Astrocyte of the hippocampus (primary cell): ENCODE measurements around the gene TCHHL1.

Source experiments
- DNase-seq: peaks from one replicate; pipeline ENCODE4 v3.0.0; 2011; ENCODE audit warnings: low read depth, low spot score

The TCHHL1 gene

DNA sequence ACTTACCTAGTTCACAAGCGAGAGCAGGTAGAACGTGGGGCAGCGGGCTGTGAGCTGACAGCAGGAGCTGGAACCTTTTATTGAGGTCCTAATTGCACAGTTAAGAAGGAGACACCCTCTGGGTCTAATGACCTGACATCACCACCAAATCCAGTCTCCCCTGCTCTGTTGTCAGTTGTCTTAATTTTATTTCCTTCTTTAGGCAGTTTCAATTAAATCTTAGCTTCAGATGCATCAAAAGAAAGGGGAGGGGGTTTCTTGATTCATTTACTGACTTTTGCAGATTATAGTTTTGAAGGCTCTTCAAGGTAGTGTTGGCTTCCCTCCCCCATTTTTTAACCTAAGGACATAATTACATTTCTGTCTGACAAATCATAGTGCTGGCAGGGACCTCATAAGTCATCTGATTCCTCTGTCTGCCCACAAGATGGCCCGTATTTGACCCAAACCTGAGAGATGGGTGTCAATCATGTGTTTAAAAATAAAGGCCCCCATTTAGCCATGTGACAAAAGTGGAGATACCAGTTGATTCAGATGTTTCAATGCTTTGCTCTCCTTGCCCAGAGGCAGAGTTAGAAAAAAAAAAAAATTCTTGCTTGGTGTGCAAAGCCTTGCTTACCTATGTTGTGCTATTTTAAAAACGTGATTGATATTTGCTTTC lies at the start of gene TCHHL1:
TSS of gene TCHHL1 (minus strand) at position 51 of the 661 bp plus-strand sequence. CDS start 921 bp downstream, outside the sequence.
- no peak for DNase-seq

DNA sequence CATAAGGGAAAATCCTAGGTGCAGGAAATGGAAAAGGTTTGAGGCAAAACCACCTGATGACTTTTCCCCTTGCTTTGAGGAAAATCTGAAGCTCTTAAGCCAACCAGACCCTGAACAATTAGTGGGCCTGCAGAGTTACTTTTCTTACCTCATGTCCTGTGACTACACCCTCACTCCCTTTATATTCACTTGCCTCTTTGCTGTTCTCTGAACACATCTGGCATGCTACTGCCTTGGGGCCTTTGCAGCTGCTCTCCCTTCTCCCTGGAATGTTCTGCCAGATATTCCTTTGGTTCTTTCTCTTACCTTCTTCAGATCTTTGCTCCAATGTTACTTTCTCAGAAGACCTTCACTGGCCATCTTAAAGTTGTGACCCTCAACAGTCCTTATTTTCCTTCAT lies 48.4 kb upstream of the TCHHL1 start:
- DNase-seq = no peak

DNA sequence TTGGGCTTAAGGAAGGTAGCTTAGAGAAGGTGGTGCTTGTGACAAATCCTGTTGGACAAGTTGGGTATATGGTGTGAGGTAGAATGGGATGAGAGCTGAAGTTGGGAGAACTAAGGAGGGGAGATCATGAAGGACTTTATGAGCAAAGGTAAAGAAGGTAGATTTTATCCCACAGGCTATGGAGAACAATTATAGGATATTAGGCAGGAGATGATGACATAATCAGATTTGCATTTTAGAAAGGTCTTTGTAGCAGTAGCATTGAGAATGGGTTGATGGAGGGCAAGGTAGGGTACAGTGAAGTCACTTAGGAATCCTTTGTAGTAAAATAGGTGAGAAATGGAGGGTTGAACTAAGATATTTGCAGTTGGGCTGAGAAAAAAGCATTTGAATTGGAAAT lies 41.3 kb upstream of the TCHHL1 start:
- no peak for DNase-seq

DNA sequence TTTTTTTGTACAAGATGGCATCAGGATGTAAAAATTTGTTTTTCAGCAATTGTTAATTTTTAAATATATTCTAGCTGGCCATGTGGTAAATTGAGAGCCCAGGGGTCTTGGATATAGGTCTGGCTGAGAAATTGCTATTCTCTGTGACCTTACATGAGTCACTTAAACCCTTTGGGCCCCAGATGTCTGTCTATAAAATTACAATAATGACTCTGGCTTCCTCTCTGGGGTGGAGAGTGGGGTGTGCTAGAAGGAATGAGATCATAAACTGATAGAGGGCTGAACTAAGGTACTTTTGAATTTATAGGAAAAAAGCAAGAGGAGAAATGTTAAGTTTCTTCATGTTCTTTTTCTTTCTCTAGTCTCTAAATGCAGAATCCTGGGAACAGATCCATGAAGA lies 38.8 kb upstream of the TCHHL1 start:
- DNase-seq = no peak

DNA sequence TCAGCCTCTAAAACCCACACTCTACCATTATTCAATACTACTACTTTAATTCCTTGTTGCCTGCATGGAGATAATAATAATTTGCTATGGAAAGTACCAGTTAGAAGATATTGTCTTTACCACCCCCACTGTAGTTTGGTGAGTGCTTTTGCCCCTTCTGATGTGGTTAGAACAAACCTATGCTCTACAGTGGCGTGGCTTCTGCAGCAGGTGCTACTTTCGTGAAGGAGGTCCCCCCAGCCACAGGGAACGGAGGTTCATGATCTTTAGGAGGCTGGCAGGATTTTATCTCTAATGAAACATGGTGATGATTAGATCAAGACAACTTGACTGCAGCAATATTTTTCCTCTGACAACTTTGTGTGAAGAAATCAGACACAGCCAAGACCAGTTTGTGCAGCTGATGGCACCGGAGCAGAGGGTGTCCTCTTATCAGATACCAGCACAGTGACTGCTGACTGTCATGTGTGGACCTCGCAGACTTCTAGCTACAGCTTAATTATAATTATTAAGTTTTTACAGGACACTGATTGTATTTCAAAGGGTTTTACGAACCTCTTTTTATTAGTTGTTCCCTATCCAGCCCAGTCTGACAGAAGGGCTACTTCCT lies 37.1 kb upstream of the TCHHL1 start:
- DNase-seq = no peak

DNA sequence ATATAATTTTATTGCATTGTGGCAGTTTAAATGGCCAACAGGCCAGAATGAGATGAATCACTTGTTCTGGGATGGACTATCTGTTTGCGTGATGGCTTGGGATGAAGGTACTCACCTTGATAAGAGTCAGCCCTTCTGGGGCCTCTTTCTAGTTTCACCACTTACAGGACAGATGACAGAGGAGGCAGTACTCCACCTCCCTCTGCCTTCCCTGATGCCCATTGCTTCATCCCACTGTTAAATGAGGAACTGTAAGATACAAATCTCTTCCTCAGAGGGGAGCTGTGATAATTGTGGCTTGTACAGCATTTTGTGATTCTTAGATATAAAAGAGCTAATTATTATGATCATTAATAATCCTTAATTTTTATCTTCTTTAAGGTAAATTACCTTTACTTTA lies 30.1 kb upstream of the TCHHL1 start:
- DNase-seq = no peak

DNA sequence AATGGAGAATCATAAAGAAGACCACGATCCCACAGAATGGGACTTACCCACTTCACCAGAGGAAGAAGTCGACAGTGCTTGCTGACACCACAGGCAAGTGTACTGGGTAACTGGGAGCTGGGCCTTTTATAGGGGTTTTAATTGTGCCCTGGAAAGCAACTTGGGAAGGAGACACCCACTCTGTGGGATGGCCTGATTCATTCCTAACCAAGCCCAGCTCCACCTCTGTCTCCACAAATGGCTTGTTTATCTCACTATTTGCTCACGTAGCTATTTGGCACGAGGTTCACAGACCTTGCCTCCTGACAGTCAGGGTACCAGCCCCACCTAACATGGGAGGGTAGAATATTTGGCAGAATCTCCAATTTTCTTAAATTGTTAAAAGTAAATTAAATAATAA lies 26.5 kb upstream of the TCHHL1 start, which contains the start of gene TCHH:
TSS of gene TCHH (minus strand) at position 101 of the 400 bp plus-strand sequence. CDS start 1,364 bp downstream, outside the sequence.
- DNase-seq = no peak

DNA sequence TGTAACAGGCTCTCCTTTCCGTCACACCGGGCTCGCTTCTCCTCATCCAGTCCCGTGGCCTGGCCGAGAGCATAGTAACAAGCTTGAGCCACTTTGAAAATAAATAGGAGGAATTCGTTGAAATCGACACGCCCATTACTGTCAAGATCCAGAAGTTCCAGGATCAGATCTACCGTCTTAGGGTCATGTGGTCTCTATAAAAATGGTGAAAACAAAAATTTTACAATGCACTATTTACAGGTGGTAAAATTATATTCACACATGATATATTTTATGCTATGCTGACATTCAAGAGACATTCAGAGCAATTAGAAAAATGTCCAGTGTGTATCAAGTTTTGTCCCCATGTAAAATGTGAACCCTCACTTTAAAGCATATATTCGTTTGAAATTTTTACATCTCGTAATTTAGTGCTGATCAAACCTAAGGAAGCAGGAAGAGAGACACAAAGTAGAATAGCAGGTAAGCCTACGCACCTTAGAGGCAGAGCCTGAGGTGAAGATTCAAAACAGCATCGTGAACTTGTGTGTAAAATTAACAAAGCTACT lies 24.1 kb upstream of the TCHHL1 start:
- DNase-seq = no peak

DNA sequence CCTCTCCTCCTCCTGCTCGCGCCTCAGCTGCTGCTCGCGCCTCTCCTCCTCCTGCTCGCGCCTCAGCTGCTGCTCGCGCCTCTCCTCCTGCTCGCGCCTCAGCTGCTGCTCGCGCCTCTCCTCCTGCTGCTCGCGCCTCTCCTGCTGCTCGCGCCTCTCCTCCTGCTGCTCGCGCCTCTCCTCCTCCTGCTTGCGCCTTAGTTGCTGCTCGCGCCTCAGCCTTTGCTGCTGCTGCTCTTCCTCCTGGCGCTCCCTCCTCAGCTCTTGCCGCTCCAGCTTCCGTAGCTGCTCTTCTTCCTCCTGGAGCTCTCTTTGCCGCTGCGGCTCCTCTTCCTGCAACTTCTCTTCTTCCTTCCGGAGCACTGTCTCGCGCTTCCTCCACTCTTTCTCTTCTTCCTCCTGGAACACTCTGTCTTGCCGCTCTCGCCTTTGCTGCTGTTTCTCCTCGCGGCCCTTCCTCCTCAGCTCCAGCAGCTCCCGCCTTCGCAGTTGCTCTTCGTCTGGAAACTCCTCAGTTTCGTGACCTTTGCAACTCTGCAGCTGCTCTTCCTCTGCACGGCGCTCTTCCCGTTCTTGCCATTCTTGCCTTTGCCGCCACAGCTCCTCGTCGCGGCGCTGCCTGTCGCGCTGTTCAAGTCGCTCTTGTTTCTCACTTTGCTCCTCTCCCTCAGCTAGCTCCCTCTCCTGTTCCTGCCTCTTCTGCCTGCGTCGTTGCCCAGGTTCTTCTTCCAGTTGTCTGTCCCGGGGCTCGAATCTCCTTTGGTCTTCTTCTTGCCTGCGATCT lies 23.4 kb upstream of the TCHHL1 start:
- DNase-seq = peak; percentile 54

DNA sequence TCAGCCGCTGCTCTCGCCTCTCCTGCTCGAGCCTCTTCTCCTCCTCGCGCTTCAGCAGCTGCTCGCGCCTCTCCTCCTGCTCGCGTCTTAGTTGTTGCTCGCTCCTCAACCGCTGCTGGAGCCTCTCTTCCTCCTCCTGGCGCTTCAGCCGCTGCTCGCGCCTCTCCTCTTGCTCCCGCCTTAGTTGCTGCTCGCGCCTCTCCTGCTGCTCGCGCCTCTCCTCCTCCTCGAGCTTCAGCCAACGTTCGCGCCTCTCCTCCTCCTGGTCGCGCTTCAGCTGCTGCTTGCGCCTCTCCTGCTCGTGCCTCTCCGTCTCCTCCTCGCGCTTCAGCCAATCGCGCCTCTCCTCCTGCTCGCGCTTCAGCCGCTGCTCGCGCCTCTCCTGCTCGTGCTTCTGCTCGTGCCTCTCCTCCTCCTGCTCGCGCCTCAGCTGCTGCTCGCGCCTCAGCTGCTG lies 22.7 kb upstream of the TCHHL1 start:
- peak; percentile 70 for DNase-seq

DNA sequence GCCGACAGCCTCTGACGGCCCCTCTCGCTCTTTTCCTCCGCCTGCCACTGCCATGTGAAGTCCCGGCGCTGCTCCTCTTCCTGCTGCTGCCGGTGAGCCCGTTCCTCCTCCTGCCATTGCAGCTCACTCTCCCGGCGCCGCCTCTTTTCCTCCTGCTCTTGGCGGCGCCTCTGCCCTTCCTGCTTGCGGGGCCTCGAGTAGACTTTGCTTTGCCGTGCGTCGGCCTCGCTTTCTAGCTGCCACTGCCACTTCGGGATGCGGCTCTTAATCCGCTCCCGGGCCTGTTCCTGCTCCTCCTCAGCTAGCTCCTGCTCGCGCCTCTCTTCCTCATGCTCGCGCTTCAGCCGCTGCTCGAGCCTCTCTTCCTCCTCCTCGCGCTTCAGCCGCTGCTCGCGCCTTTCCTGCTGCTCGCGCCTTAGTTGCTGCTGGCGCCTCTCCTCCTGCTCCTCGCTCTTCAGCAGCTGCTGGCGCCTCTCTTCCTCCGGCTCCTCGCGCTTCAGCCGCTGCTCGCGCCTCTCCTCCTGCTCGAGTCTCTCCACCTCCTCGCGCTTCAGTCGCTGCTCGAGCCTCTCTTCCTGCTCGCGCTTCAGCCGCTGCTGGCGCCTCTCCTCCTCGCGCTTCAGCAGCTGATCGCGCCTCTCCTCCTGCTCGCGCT lies 22.1 kb upstream of the TCHHL1 start:
- DNase-seq = peak; percentile 70

DNA sequence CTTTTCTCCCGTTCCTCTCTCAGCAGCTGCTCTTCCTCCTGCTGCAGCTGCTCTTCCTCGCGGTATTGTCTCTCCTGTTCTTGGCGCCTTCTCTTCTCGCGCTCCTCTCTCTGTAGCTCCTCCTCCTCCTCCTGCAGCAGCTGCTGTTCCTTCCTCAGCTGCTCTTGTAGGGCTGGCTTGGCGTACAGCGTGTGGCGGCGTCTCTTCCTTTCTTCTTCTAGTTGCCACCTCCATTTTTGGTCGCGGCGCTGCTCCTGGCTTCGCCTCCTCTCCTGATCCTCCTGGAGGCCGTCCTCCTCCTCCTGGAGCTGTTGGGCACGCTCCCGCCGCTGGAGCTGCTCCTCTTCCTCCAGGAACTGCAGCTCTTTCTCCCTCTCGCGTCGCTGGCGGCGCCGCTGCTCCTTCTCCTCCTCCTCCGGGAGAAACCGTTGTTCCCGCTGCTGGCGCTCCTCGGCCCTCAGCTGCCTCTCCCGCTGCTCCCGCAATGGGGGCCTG lies 21.5 kb upstream of the TCHHL1 start:
- DNase-seq = peak; percentile 57

DNA sequence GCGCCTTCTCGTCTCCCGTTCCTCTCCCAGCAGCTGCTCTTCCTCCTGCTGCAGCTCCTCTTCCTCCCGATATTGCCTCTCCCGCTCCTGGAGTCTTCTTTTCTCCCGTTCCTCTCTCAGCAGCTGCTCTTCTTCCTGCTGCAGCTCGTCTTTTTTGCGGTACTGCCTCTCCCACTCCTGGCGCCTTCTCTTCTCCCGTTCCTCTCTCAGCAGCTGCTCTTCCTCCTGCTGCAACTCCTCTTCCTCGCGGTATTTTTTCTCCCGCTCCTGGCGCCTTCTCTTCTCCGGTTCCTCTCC lies 21.1 kb upstream of the TCHHL1 start:
- no peak for DNase-seq

DNA sequence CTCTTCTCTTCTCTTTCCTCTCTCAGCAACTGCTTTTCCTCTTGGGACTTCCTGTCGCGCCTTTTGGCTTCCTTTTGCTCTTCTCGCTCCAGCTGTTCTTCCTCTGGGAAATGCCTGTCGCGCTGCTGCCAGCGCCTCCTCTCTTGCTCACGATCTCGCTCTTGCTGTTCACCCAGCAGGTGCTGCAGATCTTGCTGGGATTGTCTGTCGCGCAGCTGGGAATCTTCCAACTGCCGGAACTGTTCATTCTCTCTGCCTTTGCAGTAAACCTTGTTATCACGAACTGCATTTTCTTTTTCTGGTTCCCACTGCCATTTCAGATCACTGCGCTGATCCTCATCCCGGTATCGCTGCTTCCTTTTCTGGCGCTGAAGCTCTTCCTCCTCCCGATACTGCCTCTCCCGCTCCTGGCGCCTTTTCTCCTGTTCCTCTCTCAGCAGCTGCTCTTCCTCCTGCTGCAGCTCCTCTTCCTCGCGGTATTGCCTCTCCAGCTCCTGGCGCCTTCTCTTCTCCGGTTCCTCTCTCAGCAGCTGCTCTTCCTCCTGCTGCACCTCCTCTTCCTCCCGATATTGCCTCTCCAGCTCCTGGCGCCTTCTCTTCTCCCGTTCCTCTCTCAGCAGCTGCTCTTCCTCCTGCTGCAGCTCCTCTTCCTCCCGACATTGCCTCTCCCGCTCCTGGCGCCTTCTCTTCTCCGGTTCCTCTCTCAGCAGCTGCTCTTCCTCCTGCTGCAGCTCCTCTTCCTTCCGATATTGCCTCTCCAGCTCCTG lies 20.6 kb upstream of the TCHHL1 start:
- DNase-seq = peak; percentile 3

DNA sequence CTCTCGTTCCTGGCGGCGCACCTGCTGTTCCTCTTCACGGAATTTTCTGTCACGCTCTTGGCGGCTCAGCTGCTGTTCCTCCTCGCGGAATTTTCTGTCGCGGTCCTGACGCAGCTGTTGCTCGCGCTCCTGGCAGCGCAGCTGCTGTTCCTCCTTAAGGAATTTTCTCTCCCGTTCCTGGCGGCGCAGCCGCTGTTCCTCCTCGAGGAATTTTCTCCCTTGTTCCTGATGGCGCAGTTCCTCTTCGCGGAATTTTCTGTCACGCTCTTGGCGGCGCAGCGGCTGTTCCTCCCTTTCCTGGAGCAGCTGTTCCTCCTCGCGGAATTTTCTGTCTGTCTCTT lies 20.0 kb upstream of the TCHHL1 start:
- no peak for DNase-seq

DNA sequence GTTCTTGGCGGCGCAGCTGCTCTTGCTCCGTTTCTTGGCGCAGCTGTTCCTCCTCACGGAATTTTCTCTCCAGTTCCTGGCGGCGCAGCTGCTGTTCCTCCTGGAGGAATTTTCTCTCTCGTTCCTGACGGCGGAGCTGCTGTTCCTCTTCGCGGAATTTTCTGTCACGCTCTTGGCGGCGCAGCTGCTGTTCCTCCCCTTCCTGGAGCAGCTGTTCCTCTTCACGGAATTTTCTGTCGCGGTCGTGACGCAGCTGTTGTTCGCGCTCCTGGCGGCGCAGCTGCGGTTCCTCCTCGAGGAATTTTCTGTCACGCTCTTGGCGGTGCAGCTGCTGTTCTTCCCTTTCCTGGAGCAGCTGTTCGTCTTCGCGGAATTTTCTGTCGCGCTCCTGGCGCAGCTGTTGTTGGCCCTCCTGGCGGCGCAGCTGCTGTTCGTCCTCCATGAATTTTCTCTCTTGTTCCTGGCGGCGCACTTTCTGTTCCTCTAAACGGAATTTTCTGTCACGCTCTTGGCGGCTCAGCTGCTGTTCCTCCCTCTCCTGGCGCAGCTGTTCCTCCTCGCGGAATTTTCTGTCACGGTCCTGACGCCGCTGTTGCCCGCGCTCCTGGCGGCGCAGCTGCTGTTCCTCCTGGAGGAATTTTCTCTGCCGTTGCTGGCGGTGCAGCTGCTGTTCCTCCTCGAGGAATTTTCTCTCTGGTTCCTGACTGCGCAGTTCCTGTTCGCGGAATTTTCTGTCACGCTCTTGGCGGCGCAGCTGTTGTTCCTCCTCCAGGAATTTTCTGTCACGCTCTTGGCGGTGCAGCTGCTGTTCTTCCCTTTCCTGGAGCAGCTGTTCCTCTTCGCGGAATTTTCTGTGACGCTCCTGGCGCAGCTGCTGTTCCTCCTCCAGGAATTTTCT lies 19.4 kb upstream of the TCHHL1 start:
- peak; percentile 5 for DNase-seq

DNA sequence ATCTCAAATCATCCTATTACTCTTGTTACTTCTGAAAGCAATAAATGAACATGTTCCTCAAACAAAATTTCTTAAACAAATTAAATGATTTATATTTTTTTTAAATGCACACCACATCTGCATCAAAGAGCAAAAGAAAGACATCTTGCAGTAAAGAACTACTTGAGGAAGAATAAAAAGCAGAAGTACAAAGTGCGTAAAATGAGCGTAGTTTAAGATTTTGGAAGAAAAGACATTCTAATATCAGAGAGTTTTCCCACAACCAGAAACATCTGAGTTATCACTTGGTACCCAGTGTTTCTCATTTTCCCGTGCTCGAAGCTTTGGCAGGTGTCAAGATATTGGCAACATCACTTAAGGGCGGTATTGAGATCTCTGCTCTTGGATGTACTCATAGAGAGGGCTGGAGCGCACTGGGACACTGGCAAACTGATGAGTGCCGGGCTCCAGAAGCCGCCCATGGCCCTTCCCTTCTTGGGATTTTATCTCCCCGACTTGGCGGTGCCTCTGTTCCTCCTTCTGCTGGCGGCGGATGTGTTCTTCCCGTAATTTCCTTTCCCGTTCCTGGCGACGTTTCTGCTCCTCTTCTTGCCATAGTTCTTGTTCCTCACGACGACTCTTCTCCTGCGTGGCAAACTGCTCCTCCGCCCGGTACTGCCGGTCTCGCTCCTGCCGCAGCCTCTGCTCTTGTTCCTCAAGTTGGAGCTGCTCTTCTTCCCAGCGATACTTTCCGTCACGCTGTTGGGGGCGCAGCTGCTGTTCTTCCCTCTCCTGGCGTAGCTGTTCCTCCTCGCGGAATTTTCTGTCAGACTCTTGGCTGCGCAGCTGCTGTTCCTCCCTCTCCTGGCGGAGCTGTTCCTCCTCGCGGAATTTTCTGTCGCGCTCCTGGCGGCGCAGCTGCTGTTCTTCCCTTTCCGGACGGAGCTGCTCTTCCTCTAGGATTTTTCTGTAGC lies 18.4 kb upstream of the TCHHL1 start:
- DNase-seq = peak; percentile 2

DNA sequence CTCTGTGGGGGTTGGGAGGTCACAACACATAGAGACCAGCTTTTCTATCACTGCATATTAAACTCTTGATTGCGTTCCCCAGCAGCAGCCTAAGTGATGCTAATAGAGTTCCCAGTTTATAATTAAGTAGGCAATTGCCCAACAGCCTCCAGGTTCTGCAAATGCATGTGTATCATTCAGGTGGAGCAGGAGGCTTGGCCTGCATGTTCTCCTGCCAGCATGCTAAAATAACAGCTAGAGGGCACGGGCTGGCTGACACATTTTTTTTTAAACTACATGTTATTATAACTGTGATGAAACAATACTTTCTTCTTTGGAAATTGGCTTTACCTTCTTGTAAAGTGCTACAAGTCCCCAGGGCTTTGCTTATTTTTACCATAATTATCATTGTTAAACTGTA lies 16.0 kb upstream of the TCHHL1 start:
- DNase-seq = no peak

DNA sequence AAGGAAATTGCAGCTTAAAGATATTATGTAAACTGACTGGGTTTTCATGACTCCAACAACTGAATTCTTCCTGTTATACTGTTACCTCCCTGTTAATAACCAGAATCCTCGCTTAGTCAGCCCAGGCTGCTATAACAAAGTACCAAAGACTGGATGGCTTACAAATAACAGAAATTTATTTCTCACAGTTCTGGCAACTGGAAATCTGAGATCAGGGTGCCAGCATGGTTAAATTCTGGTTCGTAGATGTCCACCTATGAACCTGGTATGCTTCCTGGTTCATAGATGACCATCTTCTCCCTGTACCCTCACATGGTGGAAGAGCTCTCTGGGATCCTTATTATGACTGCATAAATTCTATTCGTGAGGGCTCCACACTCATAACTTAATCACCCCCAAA lies 8.1 kb upstream of the TCHHL1 start:
- no peak for DNase-seq
